HG03139 (cell line): ENCODE results near the gene NCBP2L.

ENCODE experiments used
- ATAC-seq: cut with Tn5 transposase; IDR thresholded peaks from one replicate; pipeline ENCODE4 v1.9.1; 2021; ENCODE audit not compliant: unreplicated experiment

Gene NCBP2L

DNA sequence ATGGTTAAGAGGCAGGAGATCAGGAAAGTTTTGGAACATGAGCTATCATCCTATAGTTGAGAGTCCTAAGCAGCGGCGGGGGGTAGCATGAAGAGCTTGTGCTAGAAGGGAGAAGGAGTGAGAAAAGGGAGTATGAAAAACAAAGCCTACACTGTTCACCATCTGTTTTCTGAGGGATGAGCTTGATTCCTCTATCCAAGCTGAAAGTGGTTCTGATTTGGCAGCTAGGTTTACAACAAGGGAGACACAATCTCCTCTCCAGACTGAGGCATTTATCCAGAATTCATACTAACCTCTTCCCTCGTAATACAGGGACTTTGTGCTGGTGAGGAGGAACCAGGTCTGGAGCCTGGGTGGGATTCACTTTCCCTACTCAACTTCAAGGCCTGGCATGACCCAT lies 25.5 kb upstream of the NCBP2L start:
- no peak for ATAC-seq

DNA sequence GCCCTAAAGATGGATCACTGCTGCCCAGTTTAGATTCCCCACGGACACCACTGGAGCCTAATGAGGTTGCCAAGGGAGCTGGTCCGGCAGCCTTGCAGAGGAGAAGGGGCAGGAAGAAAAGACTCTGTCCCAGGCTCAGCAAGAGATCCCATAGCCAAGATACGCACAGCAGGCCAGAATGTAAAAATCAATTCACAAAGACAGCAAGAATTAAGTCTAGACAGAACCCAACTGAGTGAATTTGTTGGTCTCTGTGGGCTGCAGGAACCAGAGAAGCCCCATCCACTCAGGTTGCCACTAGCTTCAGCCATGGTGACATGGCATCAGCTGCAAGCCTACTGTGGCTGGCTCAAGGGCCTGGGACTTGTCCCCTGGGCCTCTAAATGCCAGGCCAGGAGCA lies 24.8 kb upstream of the NCBP2L start:
- no peak for ATAC-seq

DNA sequence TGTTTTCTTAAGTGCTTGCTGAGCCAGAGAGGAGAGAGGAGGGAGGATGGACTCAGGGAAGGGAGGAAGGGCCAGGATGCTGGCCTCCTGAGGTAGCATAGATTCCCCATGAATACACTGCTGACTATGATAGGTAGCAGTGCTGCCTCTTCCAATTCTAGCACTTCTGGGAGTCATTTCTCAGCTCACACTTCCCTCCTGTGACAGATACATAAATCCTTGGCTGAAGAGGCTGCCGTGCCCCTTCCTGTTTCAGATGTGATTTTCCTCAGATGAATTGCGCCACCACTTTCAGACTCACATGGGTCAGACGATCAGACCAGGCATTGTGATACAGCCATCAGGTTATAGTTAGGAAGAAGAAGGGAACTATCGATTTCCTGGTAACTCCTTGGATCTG lies 24.3 kb upstream of the NCBP2L start:
- ATAC-seq: no peak

DNA sequence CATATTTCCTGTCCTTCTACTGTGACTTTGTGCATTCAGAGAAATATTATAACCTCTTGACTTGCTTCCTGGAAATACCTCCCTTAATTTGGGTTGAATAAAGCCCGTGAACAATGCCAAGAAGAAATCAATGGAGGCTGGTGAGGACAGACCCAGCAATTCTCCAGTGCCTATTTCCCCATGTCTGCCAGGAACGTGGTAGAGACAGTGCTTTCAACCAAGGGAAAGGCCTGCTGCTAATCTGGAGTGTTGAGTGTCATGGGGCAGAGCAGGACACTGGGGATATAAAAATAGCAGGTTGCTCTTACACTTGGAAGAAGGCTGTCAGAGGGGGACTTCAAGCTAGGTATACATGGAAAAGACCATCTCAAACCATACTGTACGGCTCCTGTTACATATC lies 21.8 kb upstream of the NCBP2L start:
- ATAC-seq: no peak

DNA sequence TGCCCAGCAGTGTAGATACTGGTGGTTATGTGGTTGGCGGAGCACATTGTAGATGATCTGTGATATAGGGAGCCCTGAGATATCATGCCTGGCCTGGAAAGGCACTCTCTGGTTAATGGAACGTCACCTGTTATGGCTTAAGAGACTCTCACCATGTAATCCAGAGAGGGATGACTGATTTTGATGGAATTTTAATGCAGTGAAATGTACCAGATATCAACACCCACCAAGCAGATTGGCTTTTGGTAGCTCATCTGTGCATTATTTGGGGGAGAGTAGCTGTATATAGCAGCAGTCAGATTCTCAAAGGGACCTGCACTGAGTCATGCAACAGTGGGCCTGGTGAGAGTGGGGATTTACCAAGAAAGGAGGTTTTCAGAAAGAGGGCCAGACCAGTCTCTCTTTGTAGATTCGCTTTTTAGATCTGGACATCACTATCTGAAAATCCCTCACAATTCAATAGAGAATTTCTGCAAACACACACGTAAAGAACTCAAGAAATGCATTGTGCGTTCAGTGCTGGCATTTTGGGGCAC lies 19.2 kb upstream of the NCBP2L start:
- no peak for ATAC-seq

DNA sequence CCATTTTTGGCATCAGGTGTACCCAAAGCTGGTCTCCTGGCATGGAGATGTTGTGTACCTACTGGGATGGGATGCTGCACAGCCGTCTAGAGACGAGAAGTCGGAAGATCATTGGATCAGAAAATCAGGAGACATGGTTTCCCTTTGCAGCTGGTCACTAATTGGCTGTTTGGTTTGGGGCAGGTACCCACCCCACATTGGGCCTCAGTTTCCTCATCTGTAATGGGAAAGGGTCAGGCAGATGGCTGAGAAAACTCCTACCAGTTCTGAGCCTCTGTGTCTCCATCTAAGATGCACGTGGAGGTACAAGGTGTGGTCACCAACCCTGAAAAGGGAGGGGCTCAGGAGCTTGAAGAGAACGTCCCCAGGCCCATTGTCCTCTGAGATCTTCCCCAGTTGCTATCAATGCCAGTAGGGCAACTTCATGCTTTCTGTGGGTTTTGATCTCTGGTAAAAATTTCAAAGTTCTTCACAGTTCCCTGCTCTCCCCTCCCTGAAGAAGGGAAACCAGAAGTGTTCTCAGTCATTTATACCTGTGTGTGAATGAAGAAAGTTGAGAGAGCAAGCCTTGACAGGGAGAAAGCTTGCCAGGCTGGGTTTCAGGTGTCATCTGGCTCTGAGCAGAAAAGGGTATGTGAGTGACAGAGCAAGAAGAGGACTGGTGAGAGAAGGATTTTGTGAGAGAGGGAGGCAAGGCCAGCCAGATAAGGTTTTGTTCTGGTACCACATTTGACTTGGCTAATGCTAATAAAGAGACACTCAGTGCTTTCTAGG lies 17.0 kb upstream of the NCBP2L start:
- no peak for ATAC-seq

DNA sequence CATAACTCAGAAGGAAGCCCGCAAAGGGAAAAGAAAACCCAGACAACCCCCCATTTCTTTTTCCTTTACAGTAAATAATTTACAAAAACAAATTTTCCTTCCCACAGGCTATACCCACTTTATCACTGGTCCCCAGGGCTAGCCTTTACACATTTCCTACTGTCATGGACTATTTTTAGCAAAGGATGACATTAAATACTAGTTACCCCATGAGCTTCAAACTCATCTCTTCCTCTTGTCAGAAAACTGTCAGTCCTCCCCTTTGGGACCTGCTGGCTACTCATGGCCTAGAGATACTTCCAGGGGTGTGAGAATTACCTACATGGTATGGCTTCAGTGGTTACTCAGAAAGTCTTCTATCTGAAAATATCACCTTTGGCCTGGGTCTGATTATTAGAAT lies 13.9 kb upstream of the NCBP2L start:
- ATAC-seq: no peak

DNA sequence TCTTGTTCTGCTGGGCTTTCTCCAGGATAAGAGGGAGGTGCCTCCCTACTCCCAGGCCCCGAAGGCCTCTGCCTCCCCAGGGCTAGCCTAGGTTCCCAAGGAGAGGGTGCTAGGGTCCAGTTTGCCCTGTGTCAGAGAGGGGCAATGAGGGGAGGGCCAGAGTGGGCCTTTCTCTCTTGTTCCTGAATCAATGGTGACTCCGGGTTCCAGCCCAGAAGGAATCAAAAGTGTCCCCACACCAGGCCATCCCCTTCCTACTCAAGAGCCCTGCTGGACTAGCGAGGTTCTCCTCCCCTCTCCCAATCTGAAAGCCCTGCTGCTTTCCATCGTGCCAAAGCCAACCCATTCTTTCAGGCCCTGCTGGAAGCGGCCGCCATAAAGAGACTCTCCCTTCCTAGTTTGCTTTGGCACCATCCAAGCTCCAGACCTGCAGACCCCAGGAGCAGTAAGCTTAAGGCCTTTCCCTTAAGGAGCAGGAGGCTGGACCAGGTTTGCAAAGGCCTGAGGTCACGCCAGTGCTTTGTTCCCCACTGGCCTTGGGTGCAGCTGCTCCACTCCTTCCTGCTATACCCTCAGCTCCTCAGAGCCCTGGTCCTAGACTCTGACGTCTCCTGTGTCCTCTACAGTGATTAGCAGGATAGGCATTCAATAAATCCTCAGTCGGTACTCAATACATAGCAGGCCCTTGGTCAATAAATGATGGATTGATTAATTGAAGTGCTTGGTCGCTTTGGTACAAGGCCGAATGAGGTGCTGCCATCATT lies 12.5 kb upstream of the NCBP2L start:
- no peak for ATAC-seq

DNA sequence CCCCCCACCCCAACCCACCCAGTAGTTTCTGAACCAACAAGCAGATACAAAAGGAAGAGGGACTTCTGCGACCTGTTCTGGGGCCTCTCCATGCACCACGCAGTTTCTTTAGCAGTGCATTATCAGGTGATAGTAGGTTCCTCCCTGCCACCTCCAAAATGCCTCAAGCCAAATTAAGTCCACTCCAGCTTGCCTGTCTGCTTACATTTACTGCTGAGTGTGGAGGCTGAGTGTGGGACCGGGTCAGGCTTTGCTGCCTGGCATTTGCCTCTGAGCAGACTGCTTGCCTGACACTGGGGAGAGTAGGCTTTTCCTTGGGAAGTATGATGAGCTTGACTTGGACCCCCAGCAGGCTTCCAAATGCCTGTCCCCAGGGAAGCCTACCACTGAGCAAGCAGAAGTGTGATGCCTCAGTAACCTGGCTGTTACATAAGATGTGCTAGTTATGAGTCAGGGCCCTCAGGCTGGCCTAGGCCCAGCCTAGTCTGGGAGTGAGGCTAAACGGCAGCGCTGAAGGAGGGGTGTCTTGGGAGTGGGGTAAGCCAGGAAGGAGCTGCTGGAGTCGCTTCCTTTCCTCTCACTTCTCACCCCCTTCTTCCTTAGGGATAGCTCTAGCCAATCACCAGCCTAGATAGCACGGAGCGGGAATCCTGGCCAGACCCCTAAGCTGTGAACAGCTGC lies 10.9 kb upstream of the NCBP2L start:
- no peak for ATAC-seq

DNA sequence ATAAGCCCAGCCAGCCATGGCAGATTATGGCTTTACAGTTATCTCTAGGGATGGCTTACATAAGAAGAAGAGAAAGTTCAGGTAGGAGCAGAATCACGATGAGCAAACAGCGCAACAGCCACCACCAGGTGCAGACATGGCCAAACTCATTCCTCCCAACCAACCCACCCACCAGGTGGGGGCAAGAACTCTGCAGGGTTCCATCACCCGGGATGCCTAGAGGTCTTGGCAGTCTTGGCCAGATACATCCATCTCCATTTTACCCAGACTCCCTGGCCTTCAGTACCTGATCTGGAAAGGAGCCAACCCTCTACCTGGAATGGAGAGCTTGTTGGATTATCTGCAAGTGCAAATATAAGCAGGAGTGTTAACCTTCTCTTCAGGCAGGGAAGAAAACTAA lies 9.5 kb upstream of the NCBP2L start:
- no peak for ATAC-seq

DNA sequence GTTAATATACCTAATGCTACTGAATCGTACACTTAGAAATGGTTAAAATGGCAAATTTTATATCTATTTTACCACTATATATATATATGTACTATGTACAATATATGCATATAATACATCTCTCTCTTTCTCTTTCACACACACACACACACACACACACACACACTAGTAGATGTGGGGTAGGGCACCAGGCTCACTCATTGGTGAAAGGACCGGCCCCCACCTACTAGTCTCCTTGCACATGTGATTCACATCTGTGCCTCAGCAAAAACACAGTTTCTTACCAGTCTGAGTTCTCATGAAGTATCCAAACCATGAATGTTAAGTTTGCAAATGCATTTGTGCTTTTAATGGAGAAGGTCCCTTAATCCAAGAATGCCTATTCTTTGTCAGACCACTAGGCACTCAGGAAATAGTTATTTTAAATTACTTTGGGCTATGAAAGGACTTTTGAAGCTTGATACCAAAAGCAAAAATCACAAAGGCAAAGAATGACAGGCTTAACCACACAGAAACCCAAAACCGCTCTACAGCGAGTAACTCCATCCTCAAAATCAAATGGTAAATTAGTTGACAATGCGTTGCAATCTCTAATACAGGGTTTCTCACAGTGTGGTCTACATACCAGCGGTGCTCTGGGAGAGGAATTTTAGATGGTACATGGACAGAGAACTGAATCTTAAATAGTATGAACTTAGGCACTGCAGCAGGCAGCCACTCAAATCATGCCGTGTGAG lies 7.8 kb upstream of the NCBP2L start:
- no peak for ATAC-seq

DNA sequence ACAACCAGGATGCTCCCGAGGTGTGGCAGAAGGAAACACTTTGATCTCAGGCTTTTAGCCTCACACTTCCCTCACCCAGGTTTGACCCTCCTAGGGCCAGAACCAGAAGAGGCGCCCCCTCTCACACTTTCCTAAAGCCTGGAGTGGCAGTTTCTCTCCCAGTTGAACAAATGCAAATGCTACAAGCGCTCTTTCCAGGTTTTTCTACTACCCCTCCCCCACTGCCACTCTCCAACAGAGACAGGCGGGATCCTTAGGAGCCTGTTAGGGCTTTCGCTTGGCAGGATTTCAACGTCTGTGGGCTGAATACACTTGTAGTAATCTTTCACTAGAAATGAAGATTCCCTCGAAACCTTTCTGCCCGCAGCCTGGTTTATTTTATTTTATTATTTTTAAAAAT lies 4.3 kb upstream of the NCBP2L start:
- no peak for ATAC-seq

DNA sequence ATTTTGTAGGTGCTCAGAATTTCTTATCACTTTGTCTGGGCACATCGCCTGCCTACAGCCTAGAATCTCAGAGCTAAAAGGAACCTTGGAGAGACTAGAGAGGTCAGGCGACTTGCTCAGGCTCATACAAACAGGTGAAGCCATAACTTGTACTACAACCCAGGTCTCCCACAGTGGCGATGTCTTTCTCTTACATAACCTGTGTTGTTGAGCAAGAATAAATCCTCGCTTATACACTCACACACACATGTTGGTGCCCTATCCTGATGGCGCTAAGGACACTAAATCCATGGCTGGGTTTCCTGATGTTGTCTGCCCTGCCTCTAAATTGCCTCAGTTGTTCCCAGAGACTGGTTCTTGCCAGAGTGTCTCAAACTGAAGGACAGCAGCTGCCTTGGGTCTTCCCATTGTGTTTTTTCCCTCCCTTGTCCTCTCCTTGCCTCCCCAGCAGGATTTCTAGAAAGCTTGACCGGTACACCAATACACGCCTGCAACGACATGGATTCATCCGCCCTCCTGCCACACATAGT lies 3.6 kb upstream of the NCBP2L start:
- no peak for ATAC-seq

DNA sequence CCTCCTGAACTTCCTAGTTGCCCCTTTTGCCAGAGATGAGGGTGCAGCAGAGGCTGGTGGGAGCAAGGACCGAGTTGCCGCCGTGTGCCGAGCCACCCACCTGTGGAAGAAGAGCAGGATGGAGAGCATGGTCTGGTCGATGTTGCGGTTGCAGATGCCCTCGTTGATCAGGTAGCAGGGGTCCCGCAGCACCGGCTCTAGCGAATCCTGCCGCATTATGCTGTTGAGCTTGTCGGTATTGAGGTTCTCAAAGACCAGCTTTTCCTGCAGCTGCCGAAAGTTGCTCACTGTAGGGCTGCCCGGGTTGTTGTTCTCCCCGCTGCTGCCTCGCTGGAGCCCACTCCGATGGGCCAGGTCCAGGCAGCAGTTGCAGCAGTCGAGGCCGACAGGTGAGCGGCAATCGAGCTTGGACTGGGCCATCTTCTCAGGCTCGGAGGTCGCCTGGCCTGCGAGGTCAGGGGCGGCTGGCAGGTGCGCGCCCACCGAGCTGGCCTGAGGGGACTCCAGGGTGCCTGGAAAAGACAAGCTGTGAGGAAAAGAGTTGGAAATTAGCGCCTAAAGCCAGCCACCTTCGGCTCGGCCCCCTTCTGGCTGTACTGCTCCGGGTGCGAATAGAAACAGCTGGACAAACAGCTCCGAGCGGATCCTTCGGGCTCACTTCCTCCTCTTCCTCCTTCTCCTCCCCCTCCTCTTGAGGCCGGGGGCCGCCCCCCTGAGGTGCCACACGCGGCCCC lies 2.4 kb upstream of the NCBP2L start:
- peak; percentile 26 for ATAC-seq

DNA sequence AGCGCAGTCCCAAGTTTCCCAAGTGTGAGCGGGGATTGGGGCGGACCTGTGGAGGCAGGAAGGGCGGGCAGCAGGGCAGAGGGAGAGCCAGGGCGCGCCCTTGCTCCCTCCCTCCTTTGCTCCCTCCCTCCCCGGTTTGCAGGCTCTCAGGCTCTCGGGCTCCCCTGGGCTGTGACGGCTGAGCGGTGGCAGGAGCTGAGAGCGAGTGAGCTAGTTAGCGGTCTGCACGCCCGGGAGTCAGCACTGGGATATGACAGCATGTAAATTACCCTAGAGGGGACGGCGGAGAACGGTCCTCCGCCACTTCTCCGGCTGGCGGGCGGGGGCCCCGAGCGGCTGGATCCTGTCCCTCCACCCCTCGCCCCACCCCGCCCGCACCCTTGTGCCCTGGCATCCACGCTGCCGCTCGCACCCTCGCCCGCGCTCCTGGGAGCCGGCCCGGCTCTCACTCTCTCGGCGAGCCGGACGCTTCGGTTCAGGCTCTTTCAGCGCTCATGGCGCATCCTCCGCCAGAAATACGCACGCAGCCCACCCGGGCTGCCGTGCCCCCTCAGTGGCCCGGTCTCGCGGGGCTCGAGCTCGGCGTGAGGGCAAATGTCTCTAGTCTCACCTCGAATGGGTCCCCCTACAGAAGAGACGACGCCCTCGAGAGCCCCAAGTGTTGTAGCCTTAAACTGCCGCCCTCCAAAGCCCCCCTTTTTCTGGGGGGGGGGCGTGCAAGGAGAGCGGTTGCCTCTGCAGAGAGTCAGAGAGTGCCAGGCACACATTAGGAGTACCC lies 1.6 kb upstream of the NCBP2L start, which contains the start of gene TSC22D3:
TSS of gene TSC22D3 (minus strand) at position 54 of the 778 bp plus-strand sequence. CDS start 368 bp downstream, outside the sequence.
- ATAC-seq: peak; percentile 79

DNA sequence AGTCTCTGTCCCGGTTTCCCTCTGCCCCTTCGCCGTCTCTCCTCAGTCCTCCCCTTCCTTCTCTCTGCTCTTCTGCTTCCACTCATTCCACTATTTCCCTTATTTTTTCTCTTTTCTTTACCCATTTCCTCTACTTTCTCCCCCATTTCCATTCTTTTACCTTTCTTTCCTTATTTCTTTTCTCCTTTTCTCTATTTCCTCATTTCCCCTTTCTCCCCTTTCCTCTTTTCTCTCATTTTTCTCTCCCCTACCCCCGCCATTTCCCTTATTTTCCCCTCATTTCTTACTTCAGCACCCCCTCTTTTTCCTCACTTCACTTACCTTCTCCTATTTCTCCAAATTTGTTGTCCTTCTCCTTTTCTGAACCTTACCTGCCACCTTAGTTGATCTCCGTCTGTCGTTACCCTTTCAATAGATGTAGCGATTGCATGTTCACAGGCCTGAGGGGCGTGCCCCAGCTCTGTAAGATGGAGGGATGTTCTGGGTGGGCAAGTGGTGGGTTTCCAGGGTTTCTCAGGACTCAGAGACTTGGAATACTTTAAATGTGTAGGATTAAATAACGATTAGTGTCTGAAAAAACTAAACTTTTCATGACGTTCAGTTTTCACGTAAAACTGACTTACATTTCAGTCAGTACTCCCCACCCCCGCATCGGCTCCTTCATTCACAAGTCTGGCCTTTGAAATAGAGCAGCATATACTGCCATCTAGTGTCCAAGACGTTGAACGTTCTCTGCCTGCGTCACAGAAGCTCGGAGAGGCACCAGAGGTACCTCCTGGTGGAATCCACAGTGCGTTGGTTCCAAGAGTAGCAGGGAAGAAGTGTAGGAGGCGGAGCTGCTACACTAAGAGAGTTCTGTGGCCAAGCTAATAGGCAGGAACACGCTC lies 641 bp upstream of the NCBP2L start:
- peak; percentile 68 for ATAC-seq

DNA sequence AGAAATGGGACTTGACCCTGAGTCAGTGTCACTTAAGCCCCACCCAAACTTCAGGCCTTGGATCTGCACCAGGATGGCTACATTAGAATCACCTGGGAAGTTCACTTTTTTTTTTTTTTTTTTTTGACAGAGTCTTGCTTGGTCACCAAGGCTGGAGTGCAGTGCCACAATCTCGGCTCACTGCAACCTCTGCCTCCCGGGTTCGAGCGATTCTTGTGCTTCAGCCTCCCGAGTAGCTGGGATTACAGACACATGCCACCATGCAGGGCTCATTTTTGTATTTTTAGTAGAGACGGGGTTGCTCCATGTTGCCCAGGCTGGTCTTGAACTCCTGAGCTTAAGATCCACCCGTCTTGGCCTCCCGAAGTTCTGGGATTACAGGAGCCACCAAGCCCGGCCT lies 3.0 kb downstream of the NCBP2L start:
- ATAC-seq: no peak

DNA sequence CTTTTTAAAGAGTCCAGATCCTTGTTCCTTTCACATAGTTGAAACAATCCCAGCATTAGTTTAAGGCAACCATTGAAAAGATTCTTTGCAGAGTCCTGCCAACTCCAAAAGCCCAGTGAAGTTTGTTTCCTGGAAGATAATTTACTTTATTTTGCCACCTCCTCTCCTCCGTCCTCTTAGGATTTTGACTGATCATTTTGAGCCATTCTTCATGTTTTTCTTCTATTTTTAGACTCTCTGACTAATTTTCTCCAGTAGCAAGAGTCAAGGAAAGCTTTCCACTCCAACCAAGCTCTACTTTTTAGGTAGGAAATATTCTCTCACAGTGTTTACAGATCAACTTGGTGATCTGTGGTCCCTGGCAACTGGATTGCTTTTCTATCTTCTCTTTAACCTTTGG lies 10.3 kb downstream of the NCBP2L start:
- ATAC-seq: no peak
